GM19239 (cell line): ENCODE measurements around the gene FGD1.

Experiments
- DNase-seq: peaks from one replicate; pipeline ENCODE4 v3.0.0; 2011; ENCODE audit warnings: low spot score; ENCODE audit not compliant: insufficient read length
- FAIRE-seq: peaks from 2 replicates; lab custom pipeline; 2011; peaks lifted over from hg19 to GRCh38; lab: Jason Lieb, UNC

FGD1 gene

DNA sequence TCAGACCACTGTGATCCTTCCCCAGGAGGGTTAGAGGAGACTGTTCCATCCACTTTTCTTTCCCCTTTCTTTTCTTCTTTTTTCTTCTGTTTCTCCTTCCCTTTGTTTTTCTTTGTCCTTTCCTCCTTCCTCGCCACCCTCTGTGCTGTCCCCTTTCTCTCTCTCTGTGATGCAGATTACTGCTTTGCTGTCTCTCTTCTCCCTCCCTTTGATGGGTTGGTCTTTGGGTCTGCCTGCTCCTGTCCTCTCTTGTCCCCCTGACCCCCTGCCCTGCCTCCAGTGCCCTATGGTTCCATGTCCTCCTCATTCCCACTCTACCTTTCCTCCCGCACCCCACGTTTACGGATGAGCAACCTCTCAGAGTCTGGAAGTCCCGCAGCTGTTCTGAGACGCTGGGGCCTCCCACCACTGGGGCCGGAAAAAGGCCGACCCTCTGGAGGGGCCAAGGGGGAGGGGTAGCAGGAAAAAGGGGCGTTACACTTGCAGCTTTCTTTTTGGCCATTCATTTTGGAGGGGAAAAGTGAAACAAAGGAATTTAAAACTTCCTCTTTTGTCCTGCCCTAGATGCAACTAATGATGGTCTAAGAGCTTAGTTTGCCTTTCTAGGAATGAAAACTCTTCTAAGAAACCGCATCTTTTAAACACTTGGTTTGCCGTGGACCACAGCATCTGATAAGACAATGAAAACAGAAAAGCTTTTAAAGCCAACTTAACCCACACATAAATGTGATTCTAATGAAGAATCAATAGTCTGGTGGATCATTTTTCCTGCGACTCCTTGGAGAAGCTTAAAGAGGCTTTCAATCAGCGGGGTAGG is 80.3 kb downstream of the FGD1 start:
- DNase-seq (no peak), FAIRE-seq (no peak)

DNA sequence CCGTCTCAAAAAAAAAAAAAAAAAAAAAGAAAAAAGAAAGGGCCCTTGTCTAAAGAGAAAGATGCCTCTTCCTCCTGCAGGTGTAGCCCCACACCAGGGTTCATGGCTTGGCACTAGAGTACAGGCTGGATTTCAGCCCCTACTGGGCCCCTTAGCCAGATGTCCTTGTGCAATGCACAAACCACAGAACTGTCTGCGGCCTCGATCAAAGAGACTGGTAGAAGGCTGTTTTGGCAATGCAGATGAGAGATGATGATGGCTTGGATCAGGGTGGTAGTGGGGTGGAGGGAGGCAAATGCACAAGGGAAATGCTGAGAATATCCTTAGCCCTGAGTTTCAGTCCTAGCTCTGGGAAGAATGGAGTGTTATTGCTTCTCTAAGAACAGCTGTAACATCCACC is 82.3 kb downstream of the FGD1 start:
- DNase-seq (no peak), FAIRE-seq (no peak)

GRCh38 chrX:54411732-54412131 is 84.3 kb downstream of the FGD1 start:
- DNase-seq (no peak), FAIRE-seq (no peak)

DNA sequence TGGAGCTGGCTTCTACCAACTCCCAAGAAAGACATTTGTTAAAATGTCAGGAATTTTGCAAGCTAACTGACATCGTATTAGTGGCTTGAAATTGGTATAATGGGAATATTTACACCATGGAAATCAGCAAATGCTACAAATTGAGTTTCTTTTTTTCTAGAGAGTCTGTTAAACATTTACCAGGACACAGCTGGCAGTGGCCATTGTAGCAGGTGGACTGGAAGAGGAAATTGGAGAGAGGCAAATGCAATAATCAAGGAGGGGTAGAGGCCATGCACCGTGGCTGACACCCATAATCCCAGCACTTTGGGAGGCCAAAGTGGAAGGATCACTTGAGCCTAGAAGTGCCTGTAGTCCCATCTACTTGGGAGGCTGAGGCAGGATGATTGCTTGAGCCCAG is 88.8 kb downstream of the FGD1 start:
- no peak for FAIRE-seq
- DNase-seq: no peak

- FAIRE-seq: no peak
- DNase-seq: no peak
Measured at GRCh38 chrX:54397113-54397512, 98.9 kb downstream of the FGD1 start.
